ENCODE results near the gene PDE4D.

- no peak for TF ChIP-seq POLR2A (IDR thresholded peaks at IDR 0.05)
- no peak for TF ChIP-seq CTCF (IDR thresholded peaks at IDR 0.05)
Observed at GRCh38 chr5:59272809-59273427, 620.6 kb downstream of the PDE4D start.

All from heart left ventricle (tissue), 13 donors.